GM18873 (cell line): ENCODE data around the gene MROH9.
"Not testable (repeated sequence)": the region's sequence is repeated elsewhere in the genome, so short reads cannot be mapped to it uniquely, and the experiment has no call there.

Experiments used
- ATAC-seq: cut with Tn5 transposase; IDR thresholded peaks from one replicate; pipeline ENCODE4 v1.9.1; 2021; ENCODE audit warnings: mild to moderate bottlenecking, moderate library complexity, moderate number of reproducible peaks; ENCODE audit not compliant: unreplicated experiment, low FRiP score

The MROH9 gene

GRCh38 chr1:170935231-170935630, at the start of gene MROH9:
Gene MROH9 (plus strand): TSS chr1:170935534. CDS start chr1:170945557, 10,023 bp downstream.
- ATAC-seq: no peak

GRCh38 chr1:170885551-170885950, 49.8 kb upstream of the MROH9 start:
- ATAC-seq: no peak

- ATAC-seq: no peak
Measured at GRCh38 chr1:170886460-170886859, 48.9 kb upstream of the MROH9 start.

GRCh38 chr1:170887726-170888125, 47.6 kb upstream of the MROH9 start:
- no peak for ATAC-seq

GRCh38 chr1:170891872-170892271, 43.5 kb upstream of the MROH9 start:
- no peak for ATAC-seq

- no peak for ATAC-seq
Measured at GRCh38 chr1:170893655-170894297, 41.6 kb upstream of the MROH9 start.

- ATAC-seq: no peak
Measured at GRCh38 chr1:170903961-170904360, 31.4 kb upstream of the MROH9 start.

GRCh38 chr1:170908942-170909341, 26.4 kb upstream of the MROH9 start:
- ATAC-seq: no peak

GRCh38 chr1:170910273-170910672, 25.1 kb upstream of the MROH9 start:
- ATAC-seq: no peak

- no peak for ATAC-seq
Measured at GRCh38 chr1:170917373-170917772, 18.0 kb upstream of the MROH9 start.

- not testable (repeated sequence) for ATAC-seq
Measured at GRCh38 chr1:170924656-170925055, 10.7 kb upstream of the MROH9 start.

GRCh38 chr1:170927955-170928840, 7.1 kb upstream of the MROH9 start:
- no peak for ATAC-seq

- no peak for ATAC-seq
Measured at GRCh38 chr1:170929412-170929834, 5.9 kb upstream of the MROH9 start.

GRCh38 chr1:170929835-170930554, 5.3 kb upstream of the MROH9 start:
- peak; percentile 77 for ATAC-seq

GRCh38 chr1:170931650-170932049, 3.7 kb upstream of the MROH9 start:
- ATAC-seq: no peak

- no peak for ATAC-seq
Measured at GRCh38 chr1:170932236-170932635, 3.1 kb upstream of the MROH9 start.

- ATAC-seq: no peak
Measured at GRCh38 chr1:170938281-170938680, 2.9 kb downstream of the MROH9 start.

- ATAC-seq: no peak
Measured at GRCh38 chr1:170939476-170939875, 4.1 kb downstream of the MROH9 start.

- ATAC-seq: not testable (repeated sequence)
Measured at GRCh38 chr1:170951744-170952143, 16.4 kb downstream of the MROH9 start.

- no peak for ATAC-seq
Measured at GRCh38 chr1:170959385-170959784, 24.1 kb downstream of the MROH9 start.

- no peak for ATAC-seq
Measured at GRCh38 chr1:170964506-170964905, 29.2 kb downstream of the MROH9 start.
